ENCODE measurements around the gene FITM1. TPM values are rescaled to one million over a fixed set of nuclear protein-coding genes. Genes with fewer than 3 reads are reported as not detected.

FITM1 gene

DNA sequence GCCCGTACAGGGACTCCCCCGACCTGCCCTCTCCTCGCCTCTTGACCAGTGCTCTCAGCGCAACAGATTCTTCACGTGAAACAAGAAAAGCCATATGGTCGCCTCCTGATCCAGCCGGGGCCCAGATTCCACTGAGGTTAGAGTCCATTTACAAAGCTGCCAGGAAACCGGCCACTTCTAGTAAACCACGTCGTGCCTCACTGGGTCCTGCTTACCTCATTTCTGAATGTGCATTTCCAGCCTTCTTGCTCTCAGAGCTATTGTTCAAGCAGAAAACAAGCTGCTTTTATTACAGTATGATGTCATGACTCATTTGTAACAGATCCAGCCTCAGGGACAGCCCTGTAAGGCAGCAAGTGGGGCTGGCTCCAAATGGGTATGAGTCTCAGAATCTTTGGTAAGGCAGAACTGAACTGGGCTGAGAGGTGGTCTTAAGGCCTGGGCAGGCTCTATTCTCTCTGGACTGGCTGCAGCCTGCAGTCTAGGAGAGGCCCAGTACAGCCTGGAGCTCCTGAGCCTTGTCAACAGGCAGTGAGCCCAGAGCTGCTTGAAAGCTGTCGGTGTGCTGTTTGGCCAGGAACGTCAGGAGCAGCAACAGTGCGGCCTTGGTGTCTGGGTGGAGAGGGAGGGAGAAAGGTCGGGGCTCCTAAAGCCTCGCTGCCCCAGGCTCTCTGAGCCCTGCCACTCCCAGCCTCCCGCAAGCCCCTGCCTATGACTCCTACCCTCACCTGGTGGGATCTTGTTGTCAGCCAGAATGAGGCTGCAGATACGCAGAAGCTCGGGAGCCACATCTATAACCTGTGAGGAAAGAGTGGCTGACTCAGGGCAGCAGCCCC, 49.7 kb downstream of the FITM1 start:
- H3K36me3 ChIP-seq (replicated peaks in 1 of 2; ENCODE audit: control insufficient read depth in 2 of 2, insufficient read depth in 2 of 2, low read length in 2 of 2) = peaks cover 76 to 80% of the 10 kb centered on the region in 2 donors

DNA sequence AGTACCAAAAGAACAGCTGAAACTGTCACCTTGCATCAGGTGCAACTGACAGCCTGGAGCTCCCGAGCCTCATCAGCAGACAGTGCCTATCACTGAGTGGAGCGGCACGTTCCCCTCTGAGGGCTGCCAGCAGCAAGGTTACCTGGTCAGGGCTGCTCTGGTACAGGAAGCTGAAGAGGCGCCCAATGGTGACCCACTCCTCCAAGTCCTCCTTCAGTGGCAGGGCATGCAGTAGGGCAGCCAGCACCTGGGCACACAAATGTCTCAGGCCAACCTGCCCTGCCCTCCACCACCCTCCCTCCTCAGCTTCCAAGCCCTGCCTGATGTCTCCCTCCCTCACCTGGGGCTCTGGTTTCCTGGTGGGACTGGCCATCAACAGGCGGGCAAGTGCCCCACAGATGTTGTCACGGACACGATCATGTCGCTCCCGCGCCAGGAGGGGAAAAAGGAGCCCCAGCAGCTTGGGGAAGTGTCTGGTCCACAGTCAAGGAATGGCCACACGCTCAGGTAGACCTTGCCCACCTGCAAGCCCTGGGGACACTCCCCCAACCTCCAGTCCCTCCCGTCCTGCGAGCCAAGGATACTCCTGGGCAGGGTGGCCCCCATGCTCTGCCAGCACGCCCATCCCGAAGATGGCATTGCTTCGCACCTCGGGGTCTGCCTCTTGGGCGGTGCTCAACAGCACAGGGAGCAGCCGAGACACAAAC, 51.1 kb downstream of the FITM1 start:
- no peak overlapping the region for H2AK5ac ChIP-seq (ENCODE audit: low read depth, low read length)
- no peaks in the 10 kb centered on the region for H3K9me3 ChIP-seq (replicated peaks in 1 of 2; ENCODE audit: control insufficient read depth in 2 of 2, insufficient read depth in 1 of 2, low read depth in 1 of 2, low read length in 2 of 2)
- WGBS, 2 donors (ENCODE audit: extremely low coverage in 2 of 2, insufficient read length in 2 of 2, insufficient replicate concordance in 1 of 2) = no CpG with 5 or more reads among the region's 19 CpGs
- H3K27ac ChIP-seq (replicated peaks; ENCODE audit: low read length) = no peak overlapping the region
- peak overlapping the region; percentile 44 for H3K9ac ChIP-seq (ENCODE audit: low read depth, low read length, poor library complexity)
- no peak overlapping the region for H2BK12ac ChIP-seq (ENCODE audit: low read length)
- peaks cover 5% of the 10 kb centered on the region for H3K79me1 ChIP-seq (ENCODE audit: low read depth, low read length)
- H3K23ac ChIP-seq (ENCODE audit: low read depth, low read length, poor library complexity) = peak overlapping the region; percentile 43
- no peak for DNase-seq (ENCODE audit: low spot score)
- no peak overlapping the region for H4K8ac ChIP-seq (ENCODE audit: low read depth, low read length)
- no peak overlapping the region for H3K18ac ChIP-seq (ENCODE audit: low read length)
- H2BK15ac ChIP-seq (ENCODE audit: low read length) = no peak overlapping the region
- peaks cover 85 to 94% of the 10 kb centered on the region in 2 donors for H3K36me3 ChIP-seq (replicated peaks in 1 of 2; ENCODE audit: control insufficient read depth in 2 of 2, insufficient read depth in 2 of 2, low read length in 2 of 2)
- no peak overlapping the region for H3K4me3 ChIP-seq (ENCODE audit: low read length in 2 of 2)
- no peak overlapping the region for H2BK5ac ChIP-seq (ENCODE audit: low read length)
- H2AFZ ChIP-seq (ENCODE audit: low read length) = no peak overlapping the region
- H4K91ac ChIP-seq (ENCODE audit: low read depth, low read length, poor library complexity) = no peak overlapping the region
- no peak overlapping the region for H2BK120ac ChIP-seq (ENCODE audit: low read depth, low read length)
- H3K4me1 ChIP-seq (ENCODE audit: control insufficient read depth in 2 of 2, insufficient read depth in 1 of 2, low read depth in 1 of 2, low read length in 2 of 2) = no peaks in the 10 kb centered on the region
- H3K4me2 ChIP-seq (ENCODE audit: insufficient read depth, low read length, poor library complexity, severe bottlenecking) = no peak overlapping the region
- H3K27me3 ChIP-seq (ENCODE audit: control insufficient read depth in 3 of 3, insufficient read depth in 3 of 3, low read depth in 1 of 3, low read length in 3 of 3) = no peaks in the 10 kb centered on the region
- no peak overlapping the region for H3K4ac ChIP-seq (ENCODE audit: low read length)
- no peak overlapping the region for H3K14ac ChIP-seq (ENCODE audit: low read length)

More for the DNA sequence above, 49.7 kb downstream of the FITM1 start:
- Histone ChIP-seq H2AK5ac (ENCODE audit: low read depth, low read length) (no peak overlapping the region), H3K4me1 (ENCODE audit: control insufficient read depth in 2 of 2, insufficient read depth in 1 of 2, low read depth in 1 of 2, low read length in 2 of 2) (no peaks in the 10 kb centered on the region), H3K4me2 (ENCODE audit: insufficient read depth, low read length, poor library complexity, severe bottlenecking) (no peak overlapping the region), H4K91ac (ENCODE audit: low read depth, low read length, poor library complexity) (no peak overlapping the region), H3K27ac (replicated peaks; ENCODE audit: low read length) (no peak overlapping the region), H2BK15ac (ENCODE audit: low read length) (no peak overlapping the region), H3K4ac (ENCODE audit: low read length) (no peak overlapping the region), H3K27me3 (ENCODE audit: control insufficient read depth in 3 of 3, insufficient read depth in 3 of 3, low read depth in 1 of 3, low read length in 3 of 3) (no peaks in the 10 kb centered on the region), H3K9ac (ENCODE audit: low read depth, low read length, poor library complexity) (peak overlapping the region; percentile 60), H3K18ac (ENCODE audit: low read length) (no peak overlapping the region), H2BK120ac (ENCODE audit: low read depth, low read length) (no peak overlapping the region), H3K14ac (ENCODE audit: low read length) (no peak overlapping the region), H3K4me3 (ENCODE audit: low read length in 2 of 2) (no peak overlapping the region), H3K9me3 (replicated peaks in 1 of 2; ENCODE audit: control insufficient read depth in 2 of 2, insufficient read depth in 1 of 2, low read depth in 1 of 2, low read length in 2 of 2) (no peaks in the 10 kb centered on the region), H2BK5ac (ENCODE audit: low read length) (peak overlapping the region; percentile 66), H2AFZ (ENCODE audit: low read length) (no peak overlapping the region), H3K23ac (ENCODE audit: low read depth, low read length, poor library complexity) (no peak overlapping the region), H4K8ac (ENCODE audit: low read depth, low read length) (peak overlapping the region; percentile 17), H3K79me1 (ENCODE audit: low read depth, low read length) (peaks cover 5% of the 10 kb centered on the region), H2BK12ac (ENCODE audit: low read length) (no peak overlapping the region)
- no peak for DNase-seq (ENCODE audit: low spot score)
- no CpG with 5 or more reads among the region's 18 CpGs for WGBS, 2 donors (ENCODE audit: extremely low coverage in 2 of 2, insufficient read length in 2 of 2, insufficient replicate concordance in 1 of 2)

Small RNAs within 50 kb of the gene (small RNA-seq; reads per million reads assigned to genes)
- gene IPO4 (ENCODE audit: insufficient read depth) = 1.2 reads per million
- gene IRF9 (ENCODE audit: insufficient read depth) = not detected
- 5.9 reads per million, percentile 30 among the genes with 10 or more reads in this experiment for gene RNA5SP383 (ENCODE audit: insufficient read depth)

All from neuronal stem cell (in vitro differentiated cells).